HG03521 (cell line): ENCODE data around the gene CCDC152.

ENCODE experiments used
- ATAC-seq: cut with Tn5 transposase; IDR thresholded peaks from one replicate; pipeline ENCODE4 v1.9.1; 2021; ENCODE audit warnings: mild to moderate bottlenecking, moderate library complexity; ENCODE audit not compliant: unreplicated experiment

Gene CCDC152

GRCh38 chr5:42779083-42779482 lies 22.5 kb downstream of the CCDC152 start:
- no peak for ATAC-seq

- ATAC-seq: no peak
Measured at GRCh38 chr5:42781584-42781983, 25.0 kb downstream of the CCDC152 start.

- no peak for ATAC-seq
Measured at GRCh38 chr5:42784132-42784531, 27.5 kb downstream of the CCDC152 start.

- no peak for ATAC-seq
Measured at GRCh38 chr5:42785756-42786155, 29.1 kb downstream of the CCDC152 start.

- ATAC-seq: no peak
Measured at GRCh38 chr5:42787073-42787472, 30.5 kb downstream of the CCDC152 start.

- no peak for ATAC-seq
Measured at GRCh38 chr5:42787845-42788244, 31.2 kb downstream of the CCDC152 start.

- ATAC-seq: no peak
Measured at GRCh38 chr5:42791151-42791550, 34.5 kb downstream of the CCDC152 start.

- ATAC-seq: no peak
Measured at GRCh38 chr5:42798284-42799240, 41.9 kb downstream of the CCDC152 start.

GRCh38 chr5:42799241-42799608 lies 42.6 kb downstream of the CCDC152 start:
- no peak for ATAC-seq

GRCh38 chr5:42799668-42800114 lies 43.1 kb downstream of the CCDC152 start:
- ATAC-seq: no peak

- ATAC-seq: no peak
Measured at GRCh38 chr5:42800748-42801330, 44.2 kb downstream of the CCDC152 start.

GRCh38 chr5:42801516-42802166 lies 45.0 kb downstream of the CCDC152 start:
- no peak for ATAC-seq

- no peak for ATAC-seq
Measured at GRCh38 chr5:42804717-42805339, 48.2 kb downstream of the CCDC152 start.

GRCh38 chr5:42806004-42806700 lies 49.5 kb downstream of the CCDC152 start:
- ATAC-seq: no peak

- ATAC-seq: no peak
Measured at GRCh38 chr5:42806701-42807262, 50.2 kb downstream of the CCDC152 start.

- no peak for ATAC-seq
Measured at GRCh38 chr5:42807722-42808447, 51.3 kb downstream of the CCDC152 start.

- no peak for ATAC-seq
Measured at GRCh38 chr5:42808888-42809611, 52.4 kb downstream of the CCDC152 start.

GRCh38 chr5:42810834-42811590 lies 54.4 kb downstream of the CCDC152 start:
- no peak for ATAC-seq
